Thyroid gland (tissue), 4 donors: Measurements from ENCODE around the gene DPF3.

Experiments used
- CTCF ChIP-seq, 6 experiments: fragments of 200-600 bp in 3 of 6; fragments of 450-650 bp in 3 of 6; sonication (generic) in 3 of 6; IDR thresholded peaks; one replicate each; pipeline ENCODE4 v1.5.1; 2016 to 2019; ENCODE audit warnings: antibody characterized with exemption in 6 of 6, mild to moderate bottlenecking in 2 of 6, inconsistent platforms in 1 of 6, moderate library complexity in 1 of 6
- POLR2A ChIP-seq, 2 donors: fragments of 450-650 bp; IDR thresholded peaks; one replicate each; pipeline ENCODE4 v1.6.1; 2017; ENCODE audit warnings: antibody characterized with exemption in 2 of 2, mild to moderate bottlenecking in 2 of 2, moderate library complexity in 1 of 2

GRCh38 chr14:72824051-72824450 lies 69.8 kb downstream of the DPF3 start:
- TF ChIP-seq POLR2A (IDR thresholded peaks at IDR 0.05) (no peak), CTCF (IDR thresholded peaks at IDR 0.05) (no peak)
